NCI-H748 (cell line): ENCODE data around the gene SLC2A11.

Source experiments
- DNase-seq: peaks from one replicate; lab custom pipeline; 2025; ENCODE audit not compliant: unreplicated experiment; lab: John Stamatoyannopoulos, UW

The SLC2A11 gene

DNA sequence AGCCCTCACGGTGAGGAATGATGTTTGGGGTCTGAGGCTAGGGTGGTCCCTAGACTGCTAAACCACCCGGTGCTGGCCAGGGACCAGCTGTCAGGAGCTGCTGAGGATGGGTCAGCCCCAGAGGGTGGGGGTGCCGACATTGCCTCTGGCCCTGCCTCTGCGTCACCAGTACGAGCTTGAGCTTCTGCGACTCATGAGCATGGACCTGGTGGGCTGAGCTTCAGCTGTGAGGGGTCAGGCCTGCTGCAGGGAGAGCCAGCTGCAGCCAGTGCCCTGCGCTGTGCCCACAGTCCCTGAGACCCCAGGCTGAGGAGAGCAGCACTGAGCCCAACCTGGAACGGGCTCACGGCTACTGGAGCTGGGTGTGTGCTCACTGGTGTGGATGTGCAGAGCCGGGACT lies 25.9 kb upstream of the SLC2A11 start:
- DNase-seq = no peak

DNA sequence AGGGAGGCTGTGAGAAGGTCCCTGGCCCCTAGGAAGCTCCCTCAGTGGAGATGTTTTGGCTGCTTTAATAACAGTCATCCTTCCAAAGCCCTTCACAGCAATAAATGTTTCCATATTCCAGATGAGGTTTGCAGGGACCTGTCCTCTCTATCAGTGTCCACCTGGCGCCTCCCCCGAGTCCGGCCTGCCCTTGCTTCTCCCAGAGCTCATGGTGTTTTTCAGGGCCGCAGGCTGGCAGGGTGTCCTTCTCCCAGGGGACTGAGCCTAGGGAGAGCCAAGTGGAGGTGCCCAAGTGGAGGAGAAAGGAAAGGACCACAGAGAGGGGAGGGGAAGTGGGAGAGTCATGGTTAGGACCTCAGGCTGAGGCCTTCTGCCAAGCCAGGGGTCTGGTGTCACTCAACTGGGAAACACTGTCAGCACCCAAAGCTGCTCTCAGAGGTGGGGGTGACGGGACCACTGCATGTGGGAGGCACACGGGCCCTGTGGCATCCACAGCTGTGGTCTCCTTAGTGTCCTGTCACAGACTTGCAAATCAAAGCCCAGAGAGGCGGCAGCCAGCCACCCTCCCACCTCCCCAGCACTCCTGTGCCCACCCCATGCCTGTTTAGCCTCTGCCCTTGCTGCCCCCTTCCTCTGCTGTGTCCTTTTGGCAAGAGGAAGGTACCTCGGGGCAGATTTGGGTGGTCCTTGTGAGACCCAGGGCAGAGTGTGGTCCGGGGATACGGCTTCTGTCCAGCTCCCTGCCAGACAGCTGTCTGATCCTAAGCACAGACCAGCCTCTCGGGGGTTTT lies 25.3 kb upstream of the SLC2A11 start:
- DNase-seq = no peak

DNA sequence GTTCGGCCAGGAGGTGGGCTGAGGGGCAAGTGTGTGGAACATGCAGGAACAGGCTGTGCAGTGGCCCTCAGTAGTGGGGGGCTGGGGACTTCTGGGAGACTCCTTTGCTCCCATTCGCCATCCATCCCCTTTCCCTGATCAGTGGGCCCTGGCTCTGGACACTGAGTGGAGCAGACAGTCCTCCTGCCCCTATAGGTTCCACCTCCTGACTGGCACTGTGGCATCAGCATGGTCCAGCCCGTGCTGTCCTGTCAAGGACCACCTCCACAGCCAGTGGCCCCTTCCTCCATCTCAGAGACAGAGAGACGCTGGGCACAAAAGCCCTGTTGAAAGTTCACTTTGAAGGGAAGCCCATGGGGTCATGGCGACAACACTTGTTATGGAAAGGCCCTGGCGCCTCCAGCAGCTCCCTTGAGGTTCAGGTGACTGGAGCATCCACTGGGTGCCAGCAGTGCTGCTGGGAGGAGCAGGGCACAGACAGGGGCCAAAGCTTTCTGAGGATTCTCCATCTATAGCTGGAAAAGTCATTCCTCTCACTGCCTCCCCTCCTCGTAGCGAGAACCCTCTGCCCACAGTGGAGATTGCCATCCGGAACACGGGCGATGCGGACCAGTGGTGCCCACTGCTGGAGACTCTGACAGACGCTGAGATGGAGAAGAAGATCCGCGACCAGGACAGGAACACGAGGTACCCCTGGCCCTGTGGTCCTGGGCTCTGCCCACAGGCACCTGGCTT lies 24.5 kb upstream of the SLC2A11 start:
- no peak for DNase-seq

DNA sequence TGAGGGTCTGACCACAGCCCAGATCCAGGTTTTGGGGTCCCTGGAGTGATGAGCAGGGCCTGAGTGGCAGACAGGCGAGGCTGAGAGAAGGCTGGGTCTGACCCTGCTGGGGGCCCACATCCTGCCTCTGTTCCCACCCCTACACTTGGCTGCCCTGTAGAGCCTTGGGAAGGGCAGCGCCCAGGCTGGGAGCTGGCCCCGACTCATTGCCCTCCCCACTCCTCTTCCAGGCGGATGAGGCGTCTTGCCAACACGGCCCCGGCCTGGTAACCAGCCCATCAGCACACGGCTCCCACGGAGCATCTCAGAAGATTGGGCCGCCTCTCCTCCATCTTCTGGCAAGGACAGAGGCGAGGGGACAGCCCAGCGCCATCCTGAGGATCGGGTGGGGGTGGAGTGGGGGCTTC lies 23.8 kb upstream of the SLC2A11 start:
- no peak for DNase-seq

DNA sequence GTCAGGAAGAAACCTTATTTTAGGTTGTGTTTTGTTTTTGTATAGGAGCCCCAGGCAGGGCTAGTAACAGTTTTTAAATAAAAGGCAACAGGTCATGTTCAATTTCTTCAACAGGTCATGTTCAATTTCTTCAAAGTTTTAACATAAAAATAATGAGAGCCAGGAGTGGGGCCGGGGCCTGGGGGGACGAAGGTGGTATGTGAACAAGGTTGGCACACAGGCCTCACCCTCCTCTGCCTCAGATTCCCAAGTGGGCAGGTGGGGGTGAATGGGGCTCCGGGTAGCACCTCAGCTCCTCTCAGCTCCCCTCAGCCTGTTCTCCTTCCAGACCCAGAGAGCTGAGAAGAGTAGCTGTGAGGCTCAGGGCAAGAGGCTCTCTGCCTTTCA lies 23.3 kb upstream of the SLC2A11 start:
- DNase-seq = no peak

DNA sequence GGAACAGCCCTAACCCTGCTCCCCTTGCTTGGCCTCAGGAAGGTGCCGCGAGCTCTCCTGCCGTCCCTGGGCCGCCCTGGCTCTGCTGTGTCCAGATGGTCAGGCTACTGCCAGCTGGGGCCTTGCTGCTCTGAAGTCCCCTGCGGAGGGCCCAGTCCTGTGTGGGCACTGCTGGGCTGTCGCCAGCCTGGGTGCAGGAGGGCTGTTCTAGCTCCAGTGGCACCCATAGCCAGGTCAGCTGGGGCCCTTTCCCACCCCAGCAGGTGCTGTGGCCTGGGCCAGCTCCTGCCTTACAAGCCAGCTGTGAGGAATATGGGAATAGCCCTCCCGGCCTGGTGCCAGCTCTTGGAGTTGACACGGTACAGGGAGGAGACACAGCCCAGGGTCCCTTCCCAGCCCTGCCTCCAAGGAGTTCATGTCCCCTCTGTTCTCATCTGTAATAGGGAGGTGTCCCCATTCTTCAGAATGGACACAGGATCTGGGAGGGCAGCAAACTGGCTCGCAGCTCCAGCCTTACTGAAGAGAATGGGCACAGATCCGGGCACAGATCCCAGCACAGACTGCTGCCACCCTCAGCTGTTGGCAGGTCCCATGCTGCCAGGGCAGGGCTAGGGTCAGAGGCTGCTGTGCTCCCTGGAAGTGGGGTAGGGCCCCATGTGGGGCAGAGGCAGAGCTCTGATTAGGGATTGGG lies 22.7 kb upstream of the SLC2A11 start:
- DNase-seq = no peak

DNA sequence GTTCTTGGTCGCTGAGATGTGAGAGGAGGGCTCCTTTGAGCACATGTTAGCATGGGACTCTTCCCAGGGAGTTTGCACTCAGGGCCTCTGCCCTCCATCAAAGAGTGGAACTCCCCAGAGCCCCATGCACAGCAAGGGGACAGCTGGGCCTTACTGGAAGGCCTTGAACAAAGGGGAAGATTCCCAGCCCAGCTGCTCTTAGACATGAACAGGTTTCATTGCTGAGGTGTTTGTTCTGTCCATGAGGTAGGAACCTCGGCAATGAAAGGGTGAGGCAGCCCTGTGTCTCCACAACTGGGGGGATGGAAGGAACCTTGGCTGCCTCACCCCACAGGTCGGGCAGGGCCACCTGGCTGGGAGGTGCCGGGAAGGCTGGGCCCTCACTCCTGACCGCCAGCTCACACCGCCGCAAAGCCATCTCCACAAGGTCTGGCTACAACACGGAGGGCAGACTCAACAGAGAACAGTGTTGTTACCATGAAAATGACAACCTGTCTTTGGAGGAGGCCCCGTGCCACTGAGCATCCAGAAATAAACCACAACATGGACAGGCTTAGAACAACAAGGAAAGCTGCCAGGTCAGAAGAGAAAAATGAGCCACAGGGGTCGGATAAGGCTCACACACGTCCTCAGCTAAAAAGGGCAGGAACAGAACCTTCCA lies 22.1 kb upstream of the SLC2A11 start:
- DNase-seq = no peak

DNA sequence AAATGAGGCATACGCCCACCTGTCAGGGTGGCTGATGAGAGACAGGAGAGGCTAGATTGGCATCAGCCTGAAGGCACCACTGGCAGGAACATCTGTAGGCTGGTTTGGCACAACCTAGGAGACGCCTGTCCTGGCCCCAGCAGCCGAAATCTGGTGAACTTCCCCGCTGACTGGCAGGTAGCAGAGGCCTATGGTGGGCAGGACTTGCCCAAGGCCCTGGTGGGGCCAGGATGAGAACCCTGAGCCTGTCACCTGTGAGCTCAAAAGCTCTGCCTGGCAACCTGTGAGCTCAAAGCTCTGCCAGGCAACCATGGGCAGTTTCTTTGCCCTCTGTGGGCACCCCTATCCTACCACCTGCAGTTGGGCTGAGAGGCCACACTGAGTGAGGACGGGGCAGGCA lies 21.4 kb upstream of the SLC2A11 start:
- DNase-seq = no peak

DNA sequence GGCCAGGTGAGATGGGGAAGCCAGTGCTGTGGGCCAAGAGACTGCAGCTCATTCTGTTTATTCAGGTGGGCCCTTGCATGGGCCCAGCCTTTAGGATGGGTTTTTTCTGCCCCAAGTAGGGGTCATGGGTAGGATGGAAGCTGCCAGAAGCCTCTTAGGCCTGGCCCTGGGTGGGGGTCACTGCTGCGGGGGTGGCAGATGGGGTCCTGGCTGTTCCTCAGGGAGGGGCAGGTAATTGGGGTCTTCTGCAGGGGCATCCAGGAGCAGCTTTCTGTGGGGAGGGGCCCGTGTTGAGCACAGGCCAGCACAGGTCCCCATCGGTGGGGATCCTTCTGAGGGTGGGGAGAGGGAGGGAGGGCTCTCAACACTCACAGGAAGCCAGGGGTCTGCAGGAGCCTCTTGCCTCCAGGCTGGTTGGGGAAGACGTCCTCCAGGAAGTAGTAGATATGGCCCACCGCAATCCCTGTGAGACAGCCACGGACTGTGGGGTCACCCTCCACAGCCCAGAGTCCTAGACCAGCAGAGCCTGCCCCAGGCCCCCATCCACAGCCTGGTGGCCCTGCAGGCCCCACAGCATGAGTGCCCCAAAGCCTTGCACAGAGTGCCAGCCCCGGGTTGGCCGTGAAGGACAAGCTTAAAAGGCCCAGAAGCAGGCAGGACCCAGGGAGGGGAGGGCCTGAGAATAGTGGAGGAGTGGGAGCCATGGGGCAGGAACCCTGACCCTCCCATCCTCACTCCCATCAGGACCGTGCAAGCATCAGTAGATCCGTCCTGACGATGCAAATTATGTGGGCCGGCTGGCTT lies 20.8 kb upstream of the SLC2A11 start:
- DNase-seq = no peak

DNA sequence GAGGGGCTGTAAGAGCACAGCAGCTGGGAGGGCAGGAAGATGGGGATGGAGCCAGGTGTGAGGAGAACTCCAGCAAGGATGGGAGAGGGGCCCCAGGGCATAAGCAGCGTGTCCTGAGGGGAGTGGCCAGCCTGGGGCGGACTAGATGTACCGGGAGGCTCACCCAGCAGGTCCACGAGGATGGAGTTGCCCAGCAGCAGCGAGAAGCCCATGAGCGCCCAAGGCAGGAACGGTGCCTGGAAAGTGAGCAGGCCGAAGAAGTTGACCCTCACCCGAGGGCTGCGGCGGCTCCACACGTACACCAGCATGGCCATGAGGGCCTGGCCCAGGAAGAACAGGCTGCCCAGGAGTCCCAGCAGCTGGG lies 20.2 kb upstream of the SLC2A11 start:
- peak; percentile 18 for DNase-seq

DNA sequence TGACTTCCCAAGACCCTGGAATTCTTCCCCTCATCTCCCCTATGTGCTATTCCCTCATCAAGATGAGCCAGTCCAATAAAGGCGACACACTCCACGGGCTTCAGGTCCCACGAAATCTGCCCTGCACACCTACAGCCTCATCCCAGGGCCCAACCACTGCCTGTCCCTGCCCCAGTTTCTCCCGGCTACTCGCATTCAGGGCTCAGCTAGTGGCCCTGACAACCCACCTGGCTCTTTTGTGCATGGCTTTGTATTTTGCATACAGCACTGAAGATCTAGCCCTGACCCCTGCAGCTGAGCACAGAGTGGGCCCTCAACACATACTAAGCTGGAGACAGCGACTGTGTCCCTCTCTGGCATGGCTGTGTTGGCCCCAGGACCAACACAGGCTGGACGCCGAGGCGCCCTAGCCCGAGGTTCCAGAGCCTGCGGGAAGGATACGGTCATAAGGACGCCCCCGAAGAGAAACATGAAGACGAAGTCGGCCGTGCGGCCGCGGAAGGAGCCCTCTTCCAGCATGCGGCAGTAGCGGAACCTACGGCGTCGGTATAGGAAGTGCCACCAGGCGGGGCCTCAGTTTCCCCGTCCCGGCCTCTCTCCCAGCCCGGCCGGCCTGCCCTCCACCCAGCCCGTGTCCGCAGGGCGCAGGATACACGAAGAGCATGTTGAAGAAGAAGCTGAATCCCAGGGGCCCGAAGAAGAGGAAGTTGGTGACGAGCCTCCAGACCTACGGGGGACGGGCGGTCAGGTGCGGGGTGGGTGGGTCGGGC lies 19.6 kb upstream of the SLC2A11 start:
- DNase-seq = peak; percentile 29

DNA sequence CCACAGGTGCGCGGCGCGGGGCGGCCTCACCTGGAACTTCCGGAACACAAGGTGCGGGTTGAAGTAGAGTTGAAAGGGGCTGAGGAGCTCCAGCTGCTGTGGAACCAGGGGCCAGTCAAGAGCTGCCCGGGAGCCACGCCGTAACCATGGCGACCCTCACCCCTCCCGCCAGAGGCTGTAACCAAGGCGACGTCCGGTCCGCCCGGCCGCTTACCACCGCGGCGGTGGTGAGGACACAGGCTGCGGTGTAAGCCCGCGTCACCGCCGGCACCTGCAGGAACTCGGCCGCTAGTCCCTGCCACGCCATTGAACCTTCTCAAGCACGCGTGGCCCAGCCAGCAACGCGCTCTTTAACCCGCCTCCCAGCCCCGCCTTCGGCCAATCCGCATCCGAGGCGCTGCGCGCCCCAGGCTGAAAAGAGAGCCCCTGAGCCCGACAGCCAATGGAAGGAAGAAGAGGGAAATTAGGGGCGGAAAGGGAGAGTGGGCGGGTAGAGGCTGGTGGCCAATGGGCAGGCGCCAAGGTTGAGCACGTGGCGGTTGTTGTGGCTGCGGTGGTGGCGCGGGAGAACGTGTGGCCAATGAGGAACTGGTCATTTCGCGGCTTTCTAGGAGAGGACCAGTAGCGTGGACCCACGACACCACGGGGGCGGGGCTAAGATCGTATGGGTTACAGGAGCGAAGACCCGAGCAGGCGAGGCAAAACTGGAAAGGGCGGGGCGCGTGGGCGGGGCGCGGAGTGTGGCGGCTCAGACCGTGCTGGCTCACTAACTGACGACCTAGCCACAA lies 18.8 kb upstream of the SLC2A11 start, which contains the start of gene DERL3:
TSS of gene DERL3 (minus strand) at position 326 of the 788 bp plus-strand sequence. CDS start at position 307, 19 bp downstream.
- peak; percentile 98 for DNase-seq

DNA sequence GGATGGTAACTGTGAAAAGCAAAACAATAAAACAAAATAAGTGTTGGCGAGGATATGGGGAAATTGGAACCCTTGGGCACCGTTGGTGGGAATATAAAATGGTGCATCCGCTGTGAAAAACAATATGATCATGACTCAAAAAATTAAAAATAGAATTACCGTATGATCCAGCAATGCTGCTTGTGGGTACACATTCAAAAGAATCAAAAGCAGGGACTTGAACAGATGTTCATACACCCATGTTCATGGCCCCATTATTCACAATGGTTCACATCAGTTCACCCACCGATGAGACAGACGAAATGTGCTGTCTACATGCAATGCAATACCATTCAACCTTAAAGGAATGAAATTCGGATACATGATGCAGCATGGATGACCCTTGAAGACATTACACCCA lies 17.6 kb upstream of the SLC2A11 start:
- DNase-seq = no peak

DNA sequence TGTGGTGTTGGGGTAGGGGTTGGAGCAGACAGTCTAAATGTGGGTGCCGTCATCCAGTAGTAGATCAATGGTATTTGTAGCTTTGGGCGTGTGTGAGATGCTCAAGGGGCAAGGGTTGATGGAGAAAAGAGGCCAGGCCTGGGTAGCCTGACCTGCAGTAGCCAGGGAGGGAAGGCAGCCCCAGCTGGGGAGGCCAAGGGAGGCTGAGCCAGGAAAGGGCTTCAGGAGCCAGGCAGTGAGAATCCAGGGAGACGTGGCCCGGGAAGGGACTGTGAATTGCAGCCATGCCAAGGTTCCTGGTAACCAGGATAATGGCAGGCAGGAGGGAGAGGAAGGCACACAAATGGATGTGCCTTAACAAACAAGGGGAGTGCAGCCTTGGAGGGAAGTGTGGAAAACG lies 16.4 kb upstream of the SLC2A11 start:
- no peak for DNase-seq

DNA sequence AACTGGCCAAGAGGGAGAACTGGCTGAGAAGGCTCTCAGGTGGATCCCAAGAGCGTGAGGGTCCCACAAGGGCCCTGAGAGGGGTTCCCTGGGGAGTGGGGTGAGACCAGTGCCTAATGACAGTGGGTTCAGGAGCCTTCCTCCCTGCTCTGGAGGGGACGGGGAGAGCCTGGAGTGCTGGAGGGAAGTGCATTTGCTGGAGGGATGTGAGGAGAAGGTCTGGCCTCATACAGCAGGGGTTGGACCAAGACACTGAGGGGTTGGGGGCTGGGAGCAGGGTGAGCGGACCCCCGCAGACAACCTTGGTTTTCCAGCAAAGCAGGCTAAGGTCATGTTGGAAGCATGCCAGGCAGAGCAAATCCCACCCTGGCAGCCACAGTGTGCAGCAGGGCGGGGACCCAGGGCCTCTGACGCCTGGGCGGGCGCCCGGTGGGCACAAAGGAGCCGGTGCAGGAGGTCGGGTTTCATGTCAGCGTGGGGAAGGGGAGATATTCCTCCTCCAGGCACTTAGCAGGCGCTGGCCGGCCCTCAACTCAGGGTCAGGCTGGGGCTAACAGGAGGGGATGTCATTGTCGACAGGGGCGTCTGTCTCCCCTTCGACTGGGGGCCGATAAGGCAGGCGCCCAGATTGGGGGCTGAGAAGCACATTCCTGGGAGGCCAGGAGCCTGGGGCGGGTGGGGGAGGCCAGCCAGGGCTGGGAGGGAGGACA lies 15.8 kb upstream of the SLC2A11 start:
- DNase-seq = no peak

DNA sequence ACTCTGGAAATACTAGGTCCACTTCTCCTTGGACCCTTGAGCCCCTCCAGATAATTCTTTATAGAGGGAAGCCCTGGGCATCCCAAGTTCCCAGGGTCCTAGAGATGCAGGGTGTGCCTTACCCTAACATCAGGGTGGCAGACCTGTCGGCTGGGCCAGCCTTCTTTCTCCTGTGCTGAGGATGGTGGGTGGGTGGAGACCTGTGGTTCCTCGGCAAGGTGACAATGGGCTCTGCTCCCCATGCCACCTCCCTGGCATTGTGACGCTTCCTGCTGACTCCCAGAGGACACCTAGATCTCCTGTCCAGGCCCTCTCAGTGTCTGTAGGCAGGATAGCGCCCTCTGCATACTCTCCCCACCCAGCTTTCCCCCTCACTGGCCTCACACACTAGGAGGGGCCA lies 15.1 kb upstream of the SLC2A11 start:
- DNase-seq = no peak

DNA sequence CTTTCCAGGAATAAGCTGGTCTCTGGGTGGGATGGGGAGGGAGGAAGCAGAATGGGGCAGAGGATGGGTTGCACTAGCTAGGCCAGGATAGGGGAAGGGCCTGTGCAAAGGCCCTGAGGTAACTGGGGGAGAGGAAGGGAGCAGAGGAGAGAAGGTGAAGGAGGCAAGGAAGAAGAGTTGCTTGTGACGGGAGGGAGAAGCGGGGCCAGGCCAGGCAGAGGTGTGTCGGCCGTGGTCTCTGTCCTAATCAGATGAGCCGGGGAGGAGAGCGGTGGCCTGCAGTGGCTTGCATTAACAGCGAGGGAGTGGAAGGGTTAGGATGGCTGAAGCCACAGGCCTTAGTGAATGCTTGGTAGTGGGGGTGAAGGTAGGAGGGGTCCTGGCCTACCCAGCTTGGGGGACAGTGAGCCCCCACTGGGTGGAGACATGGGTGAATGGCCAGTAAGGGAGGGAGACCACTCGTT lies 12.9 kb upstream of the SLC2A11 start:
- DNase-seq = no peak
